Inferior parietal cortex (tissue), 1 donor: ENCODE data around the gene KIF12.

Experiments
- DNase-seq: peaks from one replicate; pipeline ENCODE4 v3.0.0-alpha.2; 2016; ENCODE audit errors: extremely low spot score

Gene KIF12

GRCh38 chr9:114123031-114123977 is 24.2 kb upstream of the KIF12 start:
- DNase-seq, result no peak

- no peak for DNase-seq
Measured at GRCh38 chr9:114122136-114123027, 23.3 kb upstream of the KIF12 start.

- no peak for DNase-seq
Measured at GRCh38 chr9:114121227-114122135, 22.4 kb upstream of the KIF12 start.

- DNase-seq, result no peak
Measured at GRCh38 chr9:114120192-114121014, 21.3 kb upstream of the KIF12 start.

- DNase-seq, result no peak
Measured at GRCh38 chr9:114119242-114120191, 20.4 kb upstream of the KIF12 start.

GRCh38 chr9:114117996-114118830 is 19.1 kb upstream of the KIF12 start:
- no peak for DNase-seq

- DNase-seq, result no peak
Measured at GRCh38 chr9:114117614-114117995, 18.5 kb upstream of the KIF12 start.

- no peak for DNase-seq
Measured at GRCh38 chr9:114116126-114116747, 17.1 kb upstream of the KIF12 start.

- DNase-seq, result no peak
Measured at GRCh38 chr9:114115654-114116125, 16.6 kb upstream of the KIF12 start.

- no peak for DNase-seq
Measured at GRCh38 chr9:114114364-114114763, 15.3 kb upstream of the KIF12 start.

- no peak for DNase-seq
Measured at GRCh38 chr9:114112778-114113584, 13.9 kb upstream of the KIF12 start.

GRCh38 chr9:114112325-114112724 is 13.2 kb upstream of the KIF12 start:
- no peak for DNase-seq

- no peak for DNase-seq
Measured at GRCh38 chr9:114110180-114110579, 11.1 kb upstream of the KIF12 start.

- DNase-seq, result no peak
Measured at GRCh38 chr9:114109124-114109523, 10.0 kb upstream of the KIF12 start.

GRCh38 chr9:114108016-114108833 is 9.1 kb upstream of the KIF12 start:
- peak; percentile 79 for DNase-seq
